Astrocyte of the cerebellum (primary cell): ENCODE results near the gene CARD11.

Source experiments
- DNase-seq: peaks from one replicate; pipeline ENCODE4 v3.0.0-alpha.2; 2011; ENCODE audit warnings: low read depth
- H3K4me3 ChIP-seq: 2 replicates; pipeline ENCODE4 v1.5.1; 2011; ENCODE audit warnings: mild to moderate bottlenecking, low read depth, low read length, moderate library complexity
- in situ Hi-C: cut with HindIII; loops from 2 replicates; pipeline ENCODE4 v1.10.0; 2017; ENCODE audit warnings: low sequenced_read_pairs
- TF ChIP-seq, protein P1 (sequence below): IDR thresholded peaks from 2 replicates; pipeline ENCODE4 v1.5.1; 2012; ENCODE audit warnings: low read length, low read depth, moderate library complexity, mild to moderate bottlenecking; ENCODE audit errors: missing control alignments

Gene CARD11

DNA sequence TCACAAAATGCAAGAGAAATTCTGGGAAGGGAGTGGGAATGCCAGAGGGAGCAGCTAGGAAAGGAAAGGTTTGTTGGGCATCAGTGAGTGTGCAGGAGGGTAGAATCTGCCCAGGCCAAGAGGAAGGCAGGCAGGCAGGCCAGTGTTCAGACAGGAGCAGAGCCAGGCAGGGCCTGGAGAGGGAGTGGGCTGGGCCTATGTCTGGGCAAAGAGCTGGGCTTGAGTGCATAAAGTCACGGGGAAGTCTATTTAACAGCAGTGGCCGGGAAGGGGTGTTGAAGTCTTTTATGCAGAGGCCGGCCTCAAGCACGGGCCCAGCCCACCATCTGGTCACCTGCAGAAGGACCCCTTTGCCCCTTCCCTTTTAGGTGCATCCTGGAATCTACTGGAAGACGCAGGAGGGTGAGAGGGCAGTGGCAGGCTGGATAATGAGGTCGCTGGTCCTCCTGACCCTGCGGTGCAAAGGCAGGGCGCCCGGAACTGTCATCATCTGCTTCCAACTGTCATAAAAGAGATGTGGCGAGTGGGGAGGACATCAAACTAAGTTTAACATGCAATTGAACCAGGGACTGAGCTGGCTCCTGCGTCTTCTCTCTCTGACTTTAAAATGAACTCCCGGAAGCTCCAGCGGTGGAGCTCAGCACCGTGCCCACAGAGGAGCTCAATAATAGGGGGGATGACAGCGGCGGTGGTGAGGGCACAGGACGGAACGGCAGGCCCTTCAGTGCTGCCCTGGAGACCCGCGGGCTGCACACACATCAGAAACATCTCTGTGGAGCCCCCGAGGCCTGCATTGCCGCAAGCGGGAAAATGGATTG, 29.5 kb downstream of the CARD11 start:
- no peak overlapping the region for H3K4me3 ChIP-seq
- in situ Hi-C loops, result no loop called here
- no peak for DNase-seq
- TF ChIP-seq, protein P1, sequence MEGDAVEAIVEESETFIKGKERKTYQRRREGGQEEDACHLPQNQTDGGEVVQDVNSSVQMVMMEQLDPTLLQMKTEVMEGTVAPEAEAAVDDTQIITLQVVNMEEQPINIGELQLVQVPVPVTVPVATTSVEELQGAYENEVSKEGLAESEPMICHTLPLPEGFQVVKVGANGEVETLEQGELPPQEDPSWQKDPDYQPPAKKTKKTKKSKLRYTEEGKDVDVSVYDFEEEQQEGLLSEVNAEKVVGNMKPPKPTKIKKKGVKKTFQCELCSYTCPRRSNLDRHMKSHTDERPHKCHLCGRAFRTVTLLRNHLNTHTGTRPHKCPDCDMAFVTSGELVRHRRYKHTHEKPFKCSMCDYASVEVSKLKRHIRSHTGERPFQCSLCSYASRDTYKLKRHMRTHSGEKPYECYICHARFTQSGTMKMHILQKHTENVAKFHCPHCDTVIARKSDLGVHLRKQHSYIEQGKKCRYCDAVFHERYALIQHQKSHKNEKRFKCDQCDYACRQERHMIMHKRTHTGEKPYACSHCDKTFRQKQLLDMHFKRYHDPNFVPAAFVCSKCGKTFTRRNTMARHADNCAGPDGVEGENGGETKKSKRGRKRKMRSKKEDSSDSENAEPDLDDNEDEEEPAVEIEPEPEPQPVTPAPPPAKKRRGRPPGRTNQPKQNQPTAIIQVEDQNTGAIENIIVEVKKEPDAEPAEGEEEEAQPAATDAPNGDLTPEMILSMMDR, result no peak

DNA sequence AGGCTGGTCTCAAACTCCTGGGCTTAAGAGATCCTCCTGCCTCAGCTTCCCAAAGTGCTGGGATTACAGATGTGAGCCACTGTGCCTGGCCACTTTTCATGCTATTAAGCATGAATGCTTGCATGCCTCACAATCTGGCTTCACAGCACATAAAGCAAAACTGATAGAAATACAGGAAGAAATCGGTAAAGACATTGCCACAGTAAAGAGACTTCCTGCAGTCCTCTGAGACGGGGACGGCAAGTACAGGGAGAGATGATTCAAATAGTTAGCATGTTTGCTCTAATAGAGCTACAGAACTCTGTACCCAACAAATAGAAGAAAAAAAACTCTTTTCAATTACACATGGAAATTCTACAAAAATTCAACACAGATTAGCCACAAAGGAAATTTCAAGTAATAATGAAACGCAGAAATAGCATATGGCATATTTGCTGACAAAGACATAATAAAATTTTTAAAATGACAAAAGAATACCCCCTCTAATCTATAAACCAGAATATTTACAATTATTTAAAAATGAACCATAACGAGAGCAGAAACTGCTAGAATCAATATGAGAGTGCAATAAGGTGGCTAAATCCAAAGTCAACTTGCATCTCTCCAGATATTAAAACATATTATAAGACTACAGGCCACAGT, 32.3 kb downstream of the CARD11 start:
- TF ChIP-seq, protein P1, result no peak
- no peak overlapping the region for H3K4me3 ChIP-seq
- DNase-seq, result no peak
- in situ Hi-C loops, result no loop called here

DNA sequence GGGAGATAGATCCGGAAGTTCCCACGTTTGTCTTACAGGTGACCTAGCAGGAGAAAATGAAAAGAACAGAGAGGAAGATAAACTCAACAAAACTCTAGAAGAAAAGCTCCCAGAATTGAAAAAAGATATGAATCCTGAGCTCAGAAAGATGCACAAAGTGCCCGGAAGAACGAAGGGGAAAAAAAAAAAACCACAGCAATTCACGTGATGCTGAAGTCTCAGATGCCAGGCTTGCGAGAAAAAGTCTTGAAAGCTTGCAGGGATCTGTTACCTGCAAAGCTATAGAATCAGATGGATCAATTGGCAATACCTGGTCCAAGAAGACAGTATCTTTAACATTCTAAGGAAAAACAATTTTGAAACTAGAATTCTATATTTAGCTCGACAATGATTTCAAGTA, 33.5 kb downstream of the CARD11 start:
- no peak for DNase-seq
- H3K4me3 ChIP-seq, result no peak overlapping the region
- TF ChIP-seq, protein P1, result no peak
- in situ Hi-C loops, result no loop called here

DNA sequence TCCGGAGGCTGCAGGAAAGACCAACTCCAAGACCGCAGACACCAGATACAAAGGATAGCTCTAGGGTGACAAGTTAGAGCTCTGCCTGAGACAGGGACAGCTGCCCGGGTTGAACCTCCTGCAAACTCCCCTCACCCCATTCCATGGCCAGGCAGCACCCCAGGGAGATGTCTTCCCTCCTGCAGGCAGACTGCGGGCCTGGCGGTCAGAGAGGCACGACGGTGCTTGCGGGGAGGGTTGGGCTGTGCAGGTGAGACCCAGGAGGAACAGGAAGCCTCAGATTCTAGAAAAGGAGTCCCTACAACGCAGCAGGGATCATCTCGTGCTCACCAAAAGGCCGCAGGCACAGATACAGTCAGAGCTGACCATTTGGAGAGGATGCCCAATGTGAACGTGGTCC, 34.6 kb downstream of the CARD11 start:
- DNase-seq, result no peak
- TF ChIP-seq, protein P1, result no peak
- no peak overlapping the region for H3K4me3 ChIP-seq
- in situ Hi-C loops, result no loop called here

DNA sequence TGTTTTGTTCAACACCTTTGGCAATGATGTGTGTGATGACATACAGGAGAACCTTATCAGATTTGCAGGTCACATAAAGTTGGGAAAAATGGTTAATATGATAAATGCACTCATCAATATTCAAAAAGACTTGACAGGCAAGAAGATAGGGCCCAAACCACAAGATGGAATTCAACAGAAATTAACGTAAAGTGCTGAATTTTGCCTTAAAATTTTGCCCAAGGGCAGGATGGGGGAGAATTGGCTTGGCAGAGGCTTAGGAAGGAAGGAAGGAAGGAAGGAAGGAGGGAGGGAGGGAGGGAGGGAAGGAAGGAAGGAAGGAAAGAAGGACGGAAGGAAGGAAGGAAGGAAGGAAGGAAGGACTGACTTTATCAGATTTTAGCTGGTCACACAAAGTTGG, 35.3 kb downstream of the CARD11 start:
- in situ Hi-C loops, result no loop called here
- TF ChIP-seq, protein P1, result no peak
- H3K4me3 ChIP-seq, result no peak overlapping the region
- no peak for DNase-seq

DNA sequence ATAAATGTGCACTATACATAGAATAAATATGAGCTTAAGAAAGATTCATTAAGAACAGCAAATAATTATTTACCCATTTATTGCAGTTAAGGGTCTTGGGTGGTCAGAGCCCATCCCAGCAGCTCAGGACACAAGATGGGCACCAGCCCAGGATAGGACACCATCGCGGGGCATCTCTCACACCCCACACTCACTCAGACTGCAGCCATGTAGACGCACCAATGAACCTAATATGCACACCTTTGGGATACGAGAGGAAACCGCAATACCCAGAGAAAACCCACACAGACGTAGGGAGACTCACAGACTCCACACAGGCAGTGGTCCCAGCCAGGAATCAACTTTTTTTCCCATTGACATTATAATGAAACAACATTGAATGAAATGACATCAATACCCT, 36.0 kb downstream of the CARD11 start:
- no peak overlapping the region for H3K4me3 ChIP-seq
- TF ChIP-seq, protein P1, result no peak
- no peak for DNase-seq
- in situ Hi-C loops, result no loop called here
